ENCODE data around the gene UNC119B. TPM values are rescaled to one million over a fixed set of nuclear protein-coding genes. Genes with fewer than 3 reads are reported as not detected.

UNC119B gene
- total RNA-seq, 4 donors from 2014 or later, result 9.8 to 25.4 (median 21.5) TPM

- intact Hi-C loops (cut with DNase I; ENCODE audit: low total_unique reads), result loop anchor here (10.0 kb wide), 1 partner anchor 135 kb away; the partner anchor contains the start of gene POP5
- Histone ChIP-seq H3K27ac (peak overlapping the region; percentile 68 to 77 (median 72)), H3K27me3 (no peaks in the 10 kb centered on the region), H3K9me3 (no peaks in the 10 kb centered on the region), H3K4me3 (no peak overlapping the region), H3K36me3 (peaks cover 0 to 42% (median 3%) of the 10 kb centered on the region in 4 donors), H3K4me1 (peaks cover 5 to 34% (median 22%) of the 10 kb centered on the region in 4 donors)
- in situ Hi-C loops (cut with MboI; ENCODE audit: low pct_ligation_motif_present in 1 of 4, low pct_unique_long_range_greater_than_20kb in 1 of 4, low sequenced_read_pairs in 3 of 4), result loop anchor here in 2 of 4 donors (10.0 kb wide), 2 partner anchors 75 to 135 kb away; partner anchors contain the start of genes CABP1 (in 2 of the 2) and POP5 (in 1 of the 2)
- TF ChIP-seq CTCF (IDR thresholded peaks at IDR 0.05), result no peak
- no peak for TF ChIP-seq EP300 (IDR thresholded peaks at IDR 0.05; ENCODE audit: low read depth)
- TF ChIP-seq POLR2A (IDR thresholded peaks at IDR 0.05), result no peak
- TF ChIP-seq POLR2AphosphoS5 (IDR thresholded peaks at IDR 0.05), result no peak
- 47 to 50% methylated on average over 3 to 11 of the region's 11 CpGs for WGBS, 2 donors (ENCODE audit: low coverage in 1 of 2)
- no peak for DNase-seq
Observed at GRCh38 chr12:120719496-120720233, 9.4 kb downstream of the UNC119B start.

GRCh38 chr12:120720234-120720986, 10.2 kb downstream of the UNC119B start:
- intact Hi-C loops (cut with DNase I; ENCODE audit: low total_unique reads), result no loop called here
- WGBS, 2 donors (ENCODE audit: low coverage in 1 of 2), result 59 to 80% methylated on average over 1 to 7 of the region's 7 CpGs
- Histone ChIP-seq H3K9me3 (no peaks in the 10 kb centered on the region), H3K4me3 (no peak overlapping the region), H3K27me3 (no peaks in the 10 kb centered on the region), H3K27ac (peak overlapping the region; percentile 68 to 77 (median 72)), H3K36me3 (peaks cover 0 to 42% (median 3%) of the 10 kb centered on the region in 4 donors), H3K4me1 (peaks cover 12 to 41% (median 28%) of the 10 kb centered on the region in 4 donors)
- in situ Hi-C loops (cut with MboI; ENCODE audit: low pct_ligation_motif_present in 1 of 4, low pct_unique_long_range_greater_than_20kb in 1 of 4, low sequenced_read_pairs in 3 of 4), result no loop called here
- TF ChIP-seq POLR2A (IDR thresholded peaks at IDR 0.05) (no peak), EP300 (IDR thresholded peaks at IDR 0.05; ENCODE audit: low read depth) (no peak), POLR2AphosphoS5 (IDR thresholded peaks at IDR 0.05) (no peak), CTCF (IDR thresholded peaks at IDR 0.05) (no peak)
- DNase-seq, result no peak

GRCh38 chr12:120720987-120721801, 10.9 kb downstream of the UNC119B start:
- WGBS, 2 donors (ENCODE audit: low coverage in 1 of 2), result 90 to 93% methylated on average over 3 to 10 of the region's 10 CpGs

More at GRCh38 chr12:120720987-120721801, 10.9 kb downstream of the UNC119B start:
- peaks cover 0 to 42% (median 3%) of the 10 kb centered on the region in 4 donors for H3K36me3 ChIP-seq
- peak overlapping the region in 3 of 4 donors; percentile 72 to 77 (median 72) for H3K27ac ChIP-seq
- intact Hi-C loops (cut with DNase I; ENCODE audit: low total_unique reads) (no loop called here), in situ Hi-C loops (cut with MboI; ENCODE audit: low pct_ligation_motif_present in 1 of 4, low pct_unique_long_range_greater_than_20kb in 1 of 4, low sequenced_read_pairs in 3 of 4) (no loop called here)
- no peak for DNase-seq
- no peak overlapping the region for H3K4me3 ChIP-seq
- no peaks in the 10 kb centered on the region for H3K27me3 ChIP-seq
- TF ChIP-seq EP300 (IDR thresholded peaks at IDR 0.05; ENCODE audit: low read depth), result no peak
- no peak for TF ChIP-seq CTCF (IDR thresholded peaks at IDR 0.05)
- TF ChIP-seq POLR2A (IDR thresholded peaks at IDR 0.05), result no peak
- no peak for TF ChIP-seq POLR2AphosphoS5 (IDR thresholded peaks at IDR 0.05)
- peaks cover 12 to 42% (median 28%) of the 10 kb centered on the region in 4 donors for H3K4me1 ChIP-seq
- H3K9me3 ChIP-seq, result no peaks in the 10 kb centered on the region
